ENCODE measurements around the gene POLD1. TPM values are rescaled to one million over a fixed set of nuclear protein-coding genes. Genes with fewer than 3 reads are reported as not detected.

The POLD1 gene
- total RNA-seq, 2 donors from 2014 or later, result 23.5 to 26.6 TPM

DNA sequence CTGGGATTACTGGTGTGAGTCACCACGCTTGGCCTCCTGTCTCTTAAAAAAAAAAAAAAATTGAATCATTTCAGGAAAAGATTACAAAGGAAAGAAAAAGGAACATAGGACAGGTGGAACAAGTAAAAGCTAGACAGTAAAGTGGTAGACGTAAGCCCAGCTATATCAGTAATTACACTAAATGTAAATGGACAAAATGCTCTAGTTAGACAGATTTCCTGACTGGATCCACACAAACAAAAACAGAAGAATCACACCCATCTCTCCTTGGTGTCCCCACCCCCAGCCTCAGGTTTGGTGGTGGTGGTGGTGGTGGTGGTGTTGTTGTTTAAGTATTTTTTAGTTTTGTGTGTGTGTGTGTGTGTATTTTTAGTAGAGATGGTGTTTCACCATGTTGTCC lies 28.3 kb downstream of the POLD1 start:
- ATAC-seq, result no peak
- H3K4me3 Mint-ChIP-seq, result no peak overlapping the region
- H3K27ac Mint-ChIP-seq, result no peak overlapping the region
- no peaks in the 10 kb centered on the region for H3K36me3 Mint-ChIP-seq (ENCODE audit: low read depth)
- H3K4me1 Mint-ChIP-seq, result peaks cover 3% of the 10 kb centered on the region
- no peak for DNase-seq
- no peaks in the 10 kb centered on the region for H3K9me3 ChIP-seq (ENCODE audit: control insufficient read depth, low read length, poor library complexity, severe bottlenecking)
- no peaks in the 10 kb centered on the region for H3K27me3 Mint-ChIP-seq

DNA sequence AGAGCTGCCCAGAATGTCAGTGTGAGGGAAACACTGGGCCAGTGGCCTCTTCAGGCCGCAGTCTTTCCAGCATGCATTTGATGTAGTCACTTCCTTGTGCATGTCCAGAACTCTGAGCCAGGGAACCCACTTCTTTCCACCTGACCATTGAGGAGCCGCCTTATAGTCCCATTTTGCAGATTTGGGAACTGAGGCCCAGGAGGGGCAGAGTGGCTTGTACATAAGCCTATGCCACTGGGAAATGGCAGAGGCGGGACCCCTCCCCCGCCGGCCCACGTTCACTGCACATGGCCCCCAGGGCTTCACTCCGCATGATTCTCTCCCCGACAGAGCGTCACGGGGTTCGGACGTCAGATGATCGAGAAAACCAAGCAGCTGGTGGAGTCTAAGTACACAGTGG lies 28.9 kb downstream of the POLD1 start:
- Mint-ChIP-seq H3K36me3 (ENCODE audit: low read depth) (no peaks in the 10 kb centered on the region), H3K27me3 (no peaks in the 10 kb centered on the region), H3K4me3 (no peak overlapping the region), H3K27ac (no peak overlapping the region), H3K4me1 (peaks cover 3% of the 10 kb centered on the region)
- ATAC-seq (no peak), DNase-seq (no peak)
- no peaks in the 10 kb centered on the region for H3K9me3 ChIP-seq (ENCODE audit: control insufficient read depth, low read length, poor library complexity, severe bottlenecking)

DNA sequence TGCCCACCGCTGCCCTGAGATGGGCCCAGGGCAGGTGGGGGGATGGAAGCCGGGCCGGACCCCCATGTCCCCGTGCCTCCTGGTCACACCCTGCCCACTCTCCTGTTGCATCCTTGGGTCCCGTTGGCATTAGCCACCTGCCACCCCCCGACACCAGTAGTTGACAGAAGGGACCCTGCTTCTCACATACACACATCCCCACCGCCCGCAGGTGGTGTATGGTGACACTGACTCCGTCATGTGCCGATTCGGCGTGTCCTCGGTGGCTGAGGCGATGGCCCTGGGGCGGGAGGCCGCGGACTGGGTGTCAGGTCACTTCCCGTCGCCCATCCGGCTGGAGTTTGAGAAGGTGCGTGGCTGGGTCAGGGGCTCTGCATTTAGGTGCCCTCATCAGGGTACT lies 29.4 kb downstream of the POLD1 start:
- H3K9me3 ChIP-seq (ENCODE audit: control insufficient read depth, low read length, poor library complexity, severe bottlenecking), result no peaks in the 10 kb centered on the region
- H3K4me1 Mint-ChIP-seq, result peaks cover 3% of the 10 kb centered on the region
- DNase-seq, result no peak
- ATAC-seq, result no peak
- no peaks in the 10 kb centered on the region for H3K27me3 Mint-ChIP-seq
- no peaks in the 10 kb centered on the region for H3K36me3 Mint-ChIP-seq (ENCODE audit: low read depth)
- no peak overlapping the region for H3K27ac Mint-ChIP-seq
- H3K4me3 Mint-ChIP-seq, result no peak overlapping the region

DNA sequence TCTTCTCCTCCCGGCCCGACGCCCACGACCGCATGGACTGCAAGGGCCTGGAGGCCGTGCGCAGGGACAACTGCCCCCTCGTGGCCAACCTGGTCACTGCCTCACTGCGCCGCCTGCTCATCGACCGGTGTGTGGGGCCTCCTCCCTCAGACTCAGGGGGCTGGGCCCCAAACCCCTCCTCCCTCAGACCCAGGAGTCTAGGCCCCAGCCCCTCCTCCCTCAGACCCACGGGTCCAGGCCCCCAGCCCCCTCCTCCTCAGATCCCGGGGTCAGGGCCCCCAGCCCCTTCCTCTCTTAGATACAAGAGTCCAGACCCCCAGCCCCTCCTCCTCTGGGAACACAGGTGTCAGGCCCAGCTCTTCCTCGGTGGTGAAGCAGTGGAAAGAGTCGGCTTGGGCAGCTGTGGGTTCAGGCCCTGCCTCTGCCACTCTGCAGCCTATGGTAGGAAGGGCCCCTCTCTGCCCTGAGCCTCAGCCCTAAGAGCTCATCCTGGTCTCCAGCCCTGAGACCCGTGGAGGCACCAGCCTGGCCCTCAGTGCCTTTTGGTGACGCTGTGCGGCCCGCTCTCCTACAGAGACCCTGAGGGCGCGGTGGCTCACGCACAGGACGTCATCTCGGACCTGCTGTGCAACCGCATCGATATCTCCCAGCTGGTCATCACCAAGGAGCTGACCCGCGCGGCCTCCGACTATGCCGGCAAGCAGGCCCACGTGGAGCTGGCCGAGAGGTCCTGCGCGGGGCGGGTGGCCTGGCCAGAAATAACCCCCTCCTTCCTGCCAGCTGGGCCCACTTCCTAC lies 30.9 kb downstream of the POLD1 start:
- DNase-seq (peak; percentile 61 to 77 (median 64)), ATAC-seq (peak; percentile 80)
- H3K4me1 Mint-ChIP-seq, result peaks cover 12% of the 10 kb centered on the region
- H3K36me3 Mint-ChIP-seq (ENCODE audit: low read depth), result peaks cover 8% of the 10 kb centered on the region
- peaks cover 14% of the 10 kb centered on the region for H3K27me3 Mint-ChIP-seq
- H3K27ac Mint-ChIP-seq, result peak overlapping the region; percentile 54
- no peaks in the 10 kb centered on the region for H3K9me3 ChIP-seq (ENCODE audit: control insufficient read depth, low read length, poor library complexity, severe bottlenecking)
- H3K4me3 Mint-ChIP-seq, result no peak overlapping the region

DNA sequence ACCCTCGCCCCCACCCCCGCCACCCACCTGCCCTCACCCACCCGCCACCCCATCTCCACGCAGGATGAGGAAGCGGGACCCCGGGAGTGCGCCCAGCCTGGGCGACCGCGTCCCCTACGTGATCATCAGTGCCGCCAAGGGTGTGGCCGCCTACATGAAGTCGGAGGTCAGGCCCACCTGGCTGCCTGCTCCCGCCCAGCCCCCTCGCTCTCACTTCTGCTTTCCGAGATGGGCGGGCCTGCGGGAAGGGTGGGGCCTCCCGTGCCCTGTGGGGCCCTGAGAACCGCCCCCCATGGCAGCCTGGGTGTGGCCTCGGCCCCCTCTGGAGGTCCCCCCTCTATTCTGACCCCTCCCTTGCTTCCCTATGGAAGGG lies 31.5 kb downstream of the POLD1 start:
- H3K27ac Mint-ChIP-seq, result no peak overlapping the region
- DNase-seq, result no peak

DNA sequence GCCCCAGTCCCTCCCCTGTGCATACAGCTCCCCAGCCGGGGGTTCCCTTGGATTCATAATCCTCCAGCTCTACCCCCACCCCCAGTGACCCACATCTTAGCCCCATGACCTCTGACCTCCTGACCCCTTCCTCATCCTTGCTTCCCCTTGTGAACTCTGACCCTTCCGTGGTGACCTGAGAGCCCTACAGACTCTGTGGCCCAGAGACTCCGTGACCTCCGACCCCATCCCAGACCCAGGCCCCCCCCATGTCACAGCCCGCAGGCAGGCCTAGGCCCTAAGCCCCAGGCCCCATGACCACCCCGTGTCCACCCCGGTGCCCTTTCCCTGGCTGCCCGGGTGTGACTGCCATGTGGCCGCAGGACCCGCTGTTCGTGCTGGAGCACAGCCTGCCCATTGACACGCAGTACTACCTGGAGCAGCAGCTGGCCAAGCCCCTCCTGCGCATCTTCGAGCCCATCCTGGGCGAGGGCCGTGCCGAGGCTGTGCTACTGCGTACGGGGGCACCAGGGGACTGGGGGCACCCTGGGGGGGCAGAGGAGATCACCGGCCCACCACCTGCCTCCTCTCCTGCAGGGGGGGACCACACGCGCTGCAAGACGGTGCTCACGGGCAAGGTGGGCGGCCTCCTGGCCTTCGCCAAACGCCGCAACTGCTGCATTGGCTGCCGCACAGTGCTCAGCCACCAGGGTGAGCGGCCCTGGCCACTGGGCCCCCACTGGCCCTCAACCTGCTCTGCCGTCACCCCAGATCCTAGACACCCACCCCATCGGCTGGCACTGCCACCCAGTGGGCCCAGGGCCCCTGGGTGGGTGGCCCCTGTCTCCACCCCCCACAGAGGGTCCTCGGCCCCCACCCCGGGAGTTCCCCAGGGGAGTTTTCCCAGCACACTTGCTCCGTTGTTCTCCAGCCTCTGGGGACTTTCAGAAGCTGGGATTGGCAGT lies 32.2 kb downstream of the POLD1 start:
- DNase-seq (no peak), ATAC-seq (no peak)
- H3K27ac Mint-ChIP-seq, result no peak overlapping the region
- peaks cover 27% of the 10 kb centered on the region for H3K27me3 Mint-ChIP-seq
- peaks cover 11% of the 10 kb centered on the region for H3K36me3 Mint-ChIP-seq (ENCODE audit: low read depth)
- H3K9me3 ChIP-seq (ENCODE audit: control insufficient read depth, low read length, poor library complexity, severe bottlenecking), result no peaks in the 10 kb centered on the region
- H3K4me1 Mint-ChIP-seq, result peaks cover 17% of the 10 kb centered on the region
- H3K4me3 Mint-ChIP-seq, result peak overlapping the region; percentile 50

More for the DNA sequence above, 31.5 kb downstream of the POLD1 start:
- Mint-ChIP-seq H3K4me3 (no peak overlapping the region), H3K4me1 (peaks cover 17% of the 10 kb centered on the region), H3K36me3 (ENCODE audit: low read depth) (peaks cover 11% of the 10 kb centered on the region), H3K27me3 (peaks cover 20% of the 10 kb centered on the region)
- no peaks in the 10 kb centered on the region for H3K9me3 ChIP-seq (ENCODE audit: control insufficient read depth, low read length, poor library complexity, severe bottlenecking)
- ATAC-seq, result peak; percentile 63

DNA sequence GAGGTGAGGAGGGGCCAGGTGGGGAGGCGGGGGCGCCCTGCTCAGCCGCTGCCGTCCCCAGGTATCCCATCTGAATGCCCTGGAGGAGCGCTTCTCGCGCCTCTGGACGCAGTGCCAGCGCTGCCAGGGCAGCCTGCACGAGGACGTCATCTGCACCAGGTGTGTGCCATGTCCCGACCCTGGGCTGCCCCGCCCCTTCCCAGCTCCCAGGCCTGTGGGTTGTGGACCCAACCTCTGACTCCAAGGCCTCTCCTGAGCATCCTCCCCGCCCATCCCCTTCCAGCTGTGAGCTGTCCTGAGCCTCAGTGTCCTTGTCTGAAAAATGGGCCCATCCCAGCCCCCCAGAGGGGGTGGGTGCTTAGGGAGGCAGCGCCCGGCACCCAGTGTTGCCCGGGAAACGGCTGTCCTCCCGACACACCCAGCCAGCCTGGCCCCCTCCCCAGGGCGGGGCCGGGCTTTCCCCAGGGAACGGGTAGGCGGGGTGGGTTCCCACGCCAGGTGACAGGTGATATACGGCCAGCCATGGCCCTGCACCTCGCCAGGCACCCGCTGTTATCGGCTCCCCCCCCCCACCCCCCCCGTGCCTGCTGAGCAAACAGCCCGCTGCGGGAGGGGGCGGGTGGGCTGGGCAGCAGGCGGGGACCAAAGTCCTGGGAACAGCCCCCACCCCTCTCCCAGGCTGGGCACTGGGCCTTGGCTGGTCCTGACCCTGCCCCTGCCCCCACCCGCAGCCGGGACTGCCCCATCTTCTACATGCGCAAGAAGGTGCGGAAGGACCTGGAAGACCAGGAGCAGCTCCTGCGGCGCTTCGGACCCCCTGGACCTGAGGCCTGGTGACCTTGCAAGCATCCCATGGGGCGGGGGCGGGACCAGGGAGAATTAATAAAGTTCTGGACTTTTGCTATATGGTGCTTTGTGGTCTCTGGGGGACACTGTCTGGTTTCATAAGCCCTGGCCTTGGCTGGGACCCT lies 33.2 kb downstream of the POLD1 start:
- peaks cover 17% of the 10 kb centered on the region for H3K4me1 Mint-ChIP-seq

DNA sequence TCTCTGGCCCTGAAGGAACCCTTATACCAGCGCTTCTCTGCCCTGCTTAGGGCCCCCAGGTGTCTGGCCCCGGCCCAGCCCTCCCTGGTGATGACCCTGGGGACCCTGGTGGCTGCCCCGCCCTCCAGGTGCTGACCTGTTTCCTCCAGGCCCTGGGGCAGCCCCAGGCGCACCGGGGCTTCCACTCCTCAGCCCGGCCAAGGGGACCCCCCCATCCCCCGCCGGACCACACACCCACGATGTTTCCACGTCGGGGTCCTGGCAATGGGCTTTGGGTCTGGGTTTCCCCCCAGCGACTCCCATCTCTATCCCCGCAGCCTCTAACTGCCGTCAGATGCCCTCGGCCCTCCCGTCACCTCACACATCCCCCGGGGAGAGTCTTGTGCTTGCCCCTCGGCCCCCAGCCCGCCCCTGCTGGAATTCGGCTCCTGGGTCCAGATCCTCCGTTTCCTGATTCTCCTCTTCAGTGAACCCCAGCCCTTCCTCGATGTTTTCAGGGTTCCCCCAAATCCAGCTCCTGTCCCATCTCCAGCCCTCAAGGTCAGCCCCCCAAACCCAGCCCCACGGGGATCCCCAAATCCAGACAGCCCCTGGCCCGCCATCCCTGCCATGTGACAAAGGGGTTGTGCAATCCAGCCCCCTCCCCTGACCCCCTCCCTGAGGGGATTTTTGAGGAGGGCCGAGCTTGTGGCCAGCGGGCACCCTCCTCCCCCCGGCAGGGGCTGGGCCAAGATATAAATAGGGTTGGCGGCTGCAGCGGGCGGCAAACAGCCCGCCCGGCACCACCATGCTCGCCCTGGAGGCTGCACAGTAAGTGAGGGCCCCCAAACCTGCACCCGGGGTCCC lies 34.3 kb downstream of the POLD1 start, which contains the start of gene SPIB:
Gene SPIB, plus strand, starts transcription at position 763 of the 846 bp plus-strand sequence. Its CDS starts 25 bp downstream, at position 788.
- Mint-ChIP-seq H3K4me3 (peak within 1 kb of the TSS; percentile 89), H3K27me3 (peaks cover 38% of the 10 kb centered on the region), H3K4me1 (peaks cover 17% of the 10 kb centered on the region), H3K27ac (peak within 1 kb of the TSS; percentile 45), H3K36me3 (ENCODE audit: low read depth) (peaks cover 14% of the 10 kb centered on the region)
- DNase-seq, result no peak
- no peaks in the 10 kb centered on the region for H3K9me3 ChIP-seq (ENCODE audit: control insufficient read depth, low read length, poor library complexity, severe bottlenecking)
- no peak for ATAC-seq

More for the DNA sequence above, 33.2 kb downstream of the POLD1 start:
- H3K27ac Mint-ChIP-seq, result no peak overlapping the region
- ATAC-seq (no peak), DNase-seq (no peak)
- peaks cover 14% of the 10 kb centered on the region for H3K36me3 Mint-ChIP-seq (ENCODE audit: low read depth)
- no peak overlapping the region for H3K4me3 Mint-ChIP-seq
- H3K27me3 Mint-ChIP-seq, result peaks cover 36% of the 10 kb centered on the region
- H3K9me3 ChIP-seq (ENCODE audit: control insufficient read depth, low read length, poor library complexity, severe bottlenecking), result no peaks in the 10 kb centered on the region

DNA sequence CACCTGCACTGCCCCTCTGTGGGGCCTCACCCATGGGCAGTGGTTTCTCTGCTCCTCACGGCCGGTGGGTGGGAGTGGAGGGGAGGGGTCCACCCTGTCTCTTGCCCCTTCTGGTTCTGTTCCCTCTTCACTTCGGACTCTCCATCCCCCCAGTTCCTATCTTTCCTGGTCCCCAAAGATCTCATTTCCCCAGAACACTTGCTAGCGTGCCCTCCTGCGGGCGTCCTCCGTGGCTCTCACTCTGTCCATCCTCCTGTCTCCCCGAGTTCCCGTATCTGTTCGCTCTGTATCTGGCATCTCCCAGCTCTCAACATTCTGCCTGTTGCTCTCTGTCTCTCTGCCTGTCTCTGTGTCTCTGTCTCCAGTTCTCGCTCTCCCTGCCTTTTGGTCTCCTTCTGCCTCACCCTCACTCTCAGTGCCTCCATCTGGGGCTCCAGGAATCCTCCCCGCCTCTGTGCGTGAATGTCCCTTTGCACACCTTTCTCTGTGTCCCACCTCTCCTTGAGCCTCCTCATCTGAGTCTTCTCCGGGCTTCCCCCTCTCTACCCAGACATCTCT lies 35.0 kb downstream of the POLD1 start:
- no peak overlapping the region for H3K27ac Mint-ChIP-seq
- no peaks in the 10 kb centered on the region for H3K9me3 ChIP-seq (ENCODE audit: control insufficient read depth, low read length, poor library complexity, severe bottlenecking)
- H3K36me3 Mint-ChIP-seq (ENCODE audit: low read depth), result peaks cover 14% of the 10 kb centered on the region
- ATAC-seq (no peak), DNase-seq (no peak)
- H3K4me1 Mint-ChIP-seq, result peaks cover 17% of the 10 kb centered on the region
- peak overlapping the region; percentile 89 for H3K4me3 Mint-ChIP-seq
- H3K27me3 Mint-ChIP-seq, result peaks cover 38% of the 10 kb centered on the region

DNA sequence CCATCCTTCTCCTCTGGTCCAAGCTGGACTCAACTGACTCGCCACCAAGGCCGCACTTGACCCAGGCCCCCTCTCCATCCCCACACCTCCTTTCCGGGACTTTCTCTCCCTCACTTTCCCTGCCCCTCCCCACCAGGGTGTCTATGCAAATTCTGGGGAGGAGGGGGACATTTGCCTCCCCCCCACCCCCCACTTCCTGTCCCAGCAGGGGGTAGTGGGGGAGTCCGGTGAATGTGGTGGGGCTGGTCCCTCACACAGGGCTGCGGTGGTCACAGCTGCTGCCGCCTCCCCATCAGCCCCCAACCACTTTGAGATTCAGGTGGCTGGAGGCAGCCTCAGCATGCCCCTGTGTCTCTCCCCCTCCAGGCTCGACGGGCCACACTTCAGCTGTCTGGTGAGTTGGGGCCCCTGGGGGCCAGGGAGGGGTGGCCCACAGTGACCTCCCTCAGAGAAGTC lies 35.5 kb downstream of the POLD1 start:
- ATAC-seq, result no peak
- Mint-ChIP-seq H3K4me3 (peak overlapping the region; percentile 89), H3K4me1 (peaks cover 16% of the 10 kb centered on the region), H3K36me3 (ENCODE audit: low read depth) (peaks cover 14% of the 10 kb centered on the region), H3K27ac (peak overlapping the region; percentile 45), H3K27me3 (peaks cover 38% of the 10 kb centered on the region)
- H3K9me3 ChIP-seq (ENCODE audit: control insufficient read depth, low read length, poor library complexity, severe bottlenecking), result no peaks in the 10 kb centered on the region
- DNase-seq, result no peak

DNA sequence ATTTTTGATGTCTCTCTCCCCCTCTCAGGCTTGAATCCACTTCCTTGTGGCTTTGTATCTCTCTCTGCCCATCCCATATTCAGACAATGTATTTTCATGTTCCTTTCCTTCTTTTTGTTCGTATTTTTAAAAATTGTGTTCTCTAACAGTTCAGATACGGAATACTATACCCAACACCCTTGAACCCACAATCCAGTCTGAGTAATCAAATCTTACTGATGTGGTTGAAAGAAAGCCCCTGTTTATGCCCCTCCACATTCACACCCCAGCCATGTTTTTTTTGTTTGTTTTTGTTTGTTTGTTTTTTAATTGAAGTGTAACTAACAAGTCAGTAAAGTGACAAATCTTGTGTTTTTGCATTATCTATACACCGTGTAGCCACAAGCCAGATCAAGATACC lies 36.0 kb downstream of the POLD1 start:
- peaks cover 14% of the 10 kb centered on the region for H3K36me3 Mint-ChIP-seq (ENCODE audit: low read depth)
- DNase-seq (no peak), ATAC-seq (no peak)
- peak overlapping the region; percentile 45 for H3K27ac Mint-ChIP-seq
- peaks cover 38% of the 10 kb centered on the region for H3K27me3 Mint-ChIP-seq
- peaks cover 14% of the 10 kb centered on the region for H3K4me1 Mint-ChIP-seq
- H3K9me3 ChIP-seq (ENCODE audit: control insufficient read depth, low read length, poor library complexity, severe bottlenecking), result no peaks in the 10 kb centered on the region
- peak overlapping the region; percentile 63 for H3K4me3 Mint-ChIP-seq
